Right lobe of liver (tissue), 6 donors: ENCODE measurements around the gene COL5A1. TPM values are rescaled to one million over a fixed set of nuclear protein-coding genes. Genes with fewer than 3 reads are reported as not detected.

Source experiments
- ATAC-seq, 4 donors: fragments of 200-7000 bp; cut with Tn5 transposase; one replicate each; pipeline ENCODE4 v1.9.1; 2020; ENCODE audit warnings: mild to moderate bottlenecking in 4 of 4, moderate library complexity in 4 of 4
- DNase-seq, 3 donors: peaks; one replicate each; pipeline ENCODE4 v3.0.0-alpha.2; 2020
- H3K27ac ChIP-seq, 3 donors: fragments of 200-600 bp; one replicate each; pipeline ENCODE4 v1.8.0; 2022
- H3K27me3 ChIP-seq, 2 donors: fragments of 200-600 bp; one replicate each; pipeline ENCODE4 v1.8.0; 2022
- H3K36me3 ChIP-seq, 4 donors: fragments of 200-600 bp; sonication (generic) in 1 of 4; one replicate each; pipeline versions ENCODE4 v1.5.1 to v1.8.0; 2017 to 2022; ENCODE audit warnings: control low read depth in 1 of 4
- H3K4me1 ChIP-seq, 4 donors: fragments of 200-600 bp; sonication (generic) in 1 of 4; one replicate each; pipeline versions ENCODE4 v1.5.1 to v1.8.0; 2017 to 2022; ENCODE audit warnings: control low read depth in 1 of 4
- H3K4me3 ChIP-seq, 3 donors: fragments of 200-600 bp; one replicate each; pipeline ENCODE4 v1.8.0; 2022
- H3K9me3 ChIP-seq, 4 donors: fragments of 200-600 bp; sonication (generic) in 1 of 4; one replicate each; pipeline versions ENCODE4 v1.5.1 to v1.8.0; 2017 to 2022; ENCODE audit warnings: control low read depth in 1 of 4
- CTCF ChIP-seq, 4 donors: fragments of 200-600 bp in 3 of 4; fragments of 450-650 bp in 1 of 4; IDR thresholded peaks; one replicate each; pipeline versions ENCODE4 v1.5.1 to v1.8.0; 2016 to 2022; ENCODE audit warnings: antibody characterized with exemption in 4 of 4, mild to moderate bottlenecking in 2 of 4
- POLR2A ChIP-seq: fragments of 450-650 bp; IDR thresholded peaks from one replicate; pipeline ENCODE4 v1.6.1; 2017; ENCODE audit warnings: antibody characterized with exemption, mild to moderate bottlenecking
- WGBS: methylation state at CpG from one replicate; pipeline ENCODE4 v1.1.6; 2018; ENCODE audit warnings: low coverage, low lambda C conversion rate; ENCODE audit not compliant: insufficient coverage; ENCODE audit errors: missing lambda C conversion rate; 5-methylcytosine and 5-hydroxymethylcytosine counted together
- intact Hi-C, 2 donors: fragments of 100-400 bp; cut with DNase I; formaldehyde crosslinking; loops; one replicate each; pipeline versions ENCODE4 v1.11.2 to v1.14.1; 2022
- total RNA-seq, 6 experiments: library from RNA; depleted of rRNA in 2 of 6; stranded (reverse); fragments of >200 nt in 2 of 6; fragmentation: NEBNext Ultra II Directional in 3 of 6; extraction: Animal tissue kit (Norgen Biotek cat#: 25700) in 3 of 6; gene quantifications; one replicate each; pipeline versions ENCODE4 v1.1.0 to v1.2.4, GENCODE V29; 2016 to 2023
- donor health status: DM: no; HTN: yes; CAD: no.
- donor health status: DM: no; HTN: no; CAD: no.
- donor health status: DM: no; HTN: no; CAD: no.
- donor health status: DM: no; HTN: yes; CAD: no.
- donor health status: DM: no; HTN: yes; CAD: no.

Gene COL5A1
- total RNA-seq, 6 experiments from 2014 or later = 1.5 to 17.0 (median 7.7) TPM

GRCh38 chr9:134886413-134886913 lies 244.9 kb downstream of the COL5A1 start:
- DNase-seq = peak in 1 of 3 donors; percentile 51
- WGBS = 59% methylated on average over 4 of the region's 11 CpGs

GRCh38 chr9:134887219-134887618 lies 245.6 kb downstream of the COL5A1 start:
- Histone ChIP-seq H3K27me3 (no peaks in the 10 kb centered on the region), H3K36me3 (no peaks in the 10 kb centered on the region), H3K27ac (no peak overlapping the region), H3K9me3 (no peaks in the 10 kb centered on the region), H3K4me3 (no peak overlapping the region), H3K4me1 (no peaks in the 10 kb centered on the region)
- ATAC-seq (no peak), DNase-seq (no peak)
- intact Hi-C loops = no loop called here
- WGBS = 68% methylated on average over 6 of the region's 10 CpGs
- no peak for TF ChIP-seq POLR2A
- TF ChIP-seq CTCF (IDR thresholded peaks at IDR 0.05) = no peak

More at GRCh38 chr9:134886413-134886913, 244.9 kb downstream of the COL5A1 start:
- Histone ChIP-seq H3K4me1 (no peaks in the 10 kb centered on the region), H3K27me3 (no peaks in the 10 kb centered on the region), H3K4me3 (no peak overlapping the region), H3K27ac (no peak overlapping the region), H3K36me3 (no peaks in the 10 kb centered on the region), H3K9me3 (no peaks in the 10 kb centered on the region)
- intact Hi-C loops = no loop called here
- peak in 1 of 4 donors; percentile 2 for ATAC-seq
- no peak for TF ChIP-seq CTCF (IDR thresholded peaks at IDR 0.05)
- no peak for TF ChIP-seq POLR2A

GRCh38 chr9:134887686-134888602 lies 246.3 kb downstream of the COL5A1 start:
- TF ChIP-seq CTCF (IDR thresholded peaks at IDR 0.05) = no peak
- Histone ChIP-seq H3K27ac (no peak overlapping the region), H3K4me1 (no peaks in the 10 kb centered on the region), H3K4me3 (no peak overlapping the region), H3K36me3 (no peaks in the 10 kb centered on the region), H3K9me3 (no peaks in the 10 kb centered on the region), H3K27me3 (no peaks in the 10 kb centered on the region)
- ATAC-seq (peak in 1 of 4 donors; percentile 2), DNase-seq (peak in 1 of 3 donors; percentile 46)
- intact Hi-C loops = no loop called here
- WGBS = 33% methylated on average over 5 of the region's 27 CpGs

GRCh38 chr9:134888603-134889190 lies 247.1 kb downstream of the COL5A1 start:
- intact Hi-C loops = no loop called here
- ATAC-seq (peak in 3 of 4 donors; percentile 5 to 22 (median 6)), DNase-seq (peak in 1 of 3 donors; percentile 52)
- no peaks in the 10 kb centered on the region for H3K27me3 ChIP-seq
- H3K4me3 ChIP-seq = no peak overlapping the region
- WGBS = 49% methylated on average over 5 of the region's 14 CpGs
- H3K9me3 ChIP-seq = no peaks in the 10 kb centered on the region
- H3K36me3 ChIP-seq = no peaks in the 10 kb centered on the region
- TF ChIP-seq POLR2A (no peak), CTCF (IDR thresholded peaks at IDR 0.05) (no peak)
- H3K4me1 ChIP-seq = no peaks in the 10 kb centered on the region
- H3K27ac ChIP-seq = no peak overlapping the region
